ENCODE measurements around the gene TMEFF2. TPM values are rescaled to one million over a fixed set of nuclear protein-coding genes. Genes with fewer than 3 reads are reported as not detected.

The TMEFF2 gene
- total and polyA plus RNA-seq, 2 experiments from 2014 or later, result 0.13 TPM; not detected in 1

- no peak for DNase-seq
- Histone ChIP-seq H2AFZ (no peak overlapping the region), H3F3A (ENCODE audit: insufficient read depth) (no peaks in the 10 kb centered on the region), H3K4me3 (no peak overlapping the region), H3K4me2 (ENCODE audit: unreplicated experiment) (no peak overlapping the region), H3K9ac (no peak overlapping the region), H3K9me2 (ENCODE audit: insufficient read depth) (no peaks in the 10 kb centered on the region), H4K20me1 (ENCODE audit: insufficient read depth) (no peaks in the 10 kb centered on the region), H3K79me2 (ENCODE audit: insufficient read depth) (no peaks in the 10 kb centered on the region), H3K4me1 (ENCODE audit: insufficient read depth) (no peaks in the 10 kb centered on the region; the same call in 1 of the 2 replicates), H3K27me3 (replicated peaks; ENCODE audit: insufficient read depth) (no peaks in the 10 kb centered on the region), H3K27ac (no peak overlapping the region), H3K36me3 (ENCODE audit: low read depth) (no peaks in the 10 kb centered on the region), H3K9me3 (ENCODE audit: low read depth) (no peaks in the 10 kb centered on the region)
- TF ChIP-seq EZH2 (IDR thresholded peaks at IDR 0.05; ENCODE audit: insufficient read depth, poor library complexity, severe bottlenecking) (no peak), EZH2phosphoT487 (IDR thresholded peaks at IDR 0.05; ENCODE audit: insufficient read depth, low read depth) (no peak)
- WGBS, 2 experiments (ENCODE audit: low coverage in 1 of 2, low lambda C conversion rate in 2 of 2, missing lambda C conversion rate in 2 of 2), result 94 to 100% methylated on average over 1 of the region's 1 CpG
- in situ Hi-C loops (cut with MboI), result no loop called here
Measured at GRCh38 chr2:191961556-191961955, 233.2 kb downstream of the TMEFF2 start.

GRCh38 chr2:191959209-191959608 lies 235.5 kb downstream of the TMEFF2 start:
- H3K9me2 ChIP-seq (ENCODE audit: insufficient read depth), result no peaks in the 10 kb centered on the region
- H3K4me2 ChIP-seq (ENCODE audit: unreplicated experiment), result no peak overlapping the region
- H3K9ac ChIP-seq, result no peak overlapping the region
- H3K9me3 ChIP-seq (ENCODE audit: low read depth), result no peaks in the 10 kb centered on the region
- H2AFZ ChIP-seq, result no peak overlapping the region
- DNase-seq, result no peak
- H3K36me3 ChIP-seq (ENCODE audit: low read depth), result no peaks in the 10 kb centered on the region
- TF ChIP-seq EZH2 (IDR thresholded peaks at IDR 0.05; ENCODE audit: insufficient read depth, poor library complexity, severe bottlenecking) (no peak), EZH2phosphoT487 (IDR thresholded peaks at IDR 0.05; ENCODE audit: insufficient read depth, low read depth) (no peak)
- no peaks in the 10 kb centered on the region for H3F3A ChIP-seq (ENCODE audit: insufficient read depth)
- in situ Hi-C loops (cut with MboI), result no loop called here
- H3K79me2 ChIP-seq (ENCODE audit: insufficient read depth), result no peaks in the 10 kb centered on the region
- no peak overlapping the region for H3K4me3 ChIP-seq
- H4K20me1 ChIP-seq (ENCODE audit: insufficient read depth), result no peaks in the 10 kb centered on the region
- H3K4me1 ChIP-seq (ENCODE audit: insufficient read depth), result no peaks in the 10 kb centered on the region
- H3K27ac ChIP-seq, result no peak overlapping the region
- no peaks in the 10 kb centered on the region for H3K27me3 ChIP-seq (replicated peaks; ENCODE audit: insufficient read depth)

GRCh38 chr2:191957996-191958860 lies 236.5 kb downstream of the TMEFF2 start:
- no peaks in the 10 kb centered on the region for H3K4me1 ChIP-seq (ENCODE audit: insufficient read depth)
- no peak for DNase-seq
- H3K27ac ChIP-seq, result no peak overlapping the region
- no peaks in the 10 kb centered on the region for H3K27me3 ChIP-seq (replicated peaks; ENCODE audit: insufficient read depth)
- H3K36me3 ChIP-seq (ENCODE audit: low read depth), result no peaks in the 10 kb centered on the region
- H3K4me3 ChIP-seq, result no peak overlapping the region
- no peaks in the 10 kb centered on the region for H3K9me3 ChIP-seq (ENCODE audit: low read depth)
- 39% methylated on average over 7 of the region's 7 CpGs for WGBS, 2 experiments (ENCODE audit: low coverage in 1 of 2, low lambda C conversion rate in 2 of 2, missing lambda C conversion rate in 2 of 2)
- H3K4me2 ChIP-seq (ENCODE audit: unreplicated experiment), result no peak overlapping the region
- no peaks in the 10 kb centered on the region for H4K20me1 ChIP-seq (ENCODE audit: insufficient read depth)
- H3K9me2 ChIP-seq (ENCODE audit: insufficient read depth), result no peaks in the 10 kb centered on the region
- no peaks in the 10 kb centered on the region for H3F3A ChIP-seq (ENCODE audit: insufficient read depth)
- no peak overlapping the region for H2AFZ ChIP-seq
- H3K79me2 ChIP-seq (ENCODE audit: insufficient read depth), result no peaks in the 10 kb centered on the region
- no peak for TF ChIP-seq EZH2 (IDR thresholded peaks at IDR 0.05; ENCODE audit: insufficient read depth, poor library complexity, severe bottlenecking)
- TF ChIP-seq EZH2phosphoT487 (IDR thresholded peaks at IDR 0.05; ENCODE audit: insufficient read depth, low read depth), result no peak
- in situ Hi-C loops (cut with MboI), result no loop called here
- H3K9ac ChIP-seq, result no peak overlapping the region

GRCh38 chr2:191954451-191954850 lies 240.3 kb downstream of the TMEFF2 start:
- H3K4me1 ChIP-seq (ENCODE audit: insufficient read depth), result peaks cover 10% of the 10 kb centered on the region
- H3K27me3 ChIP-seq (replicated peaks; ENCODE audit: insufficient read depth), result no peaks in the 10 kb centered on the region
- H3F3A ChIP-seq (ENCODE audit: insufficient read depth), result no peaks in the 10 kb centered on the region
- WGBS, 2 experiments (ENCODE audit: low coverage in 1 of 2, low lambda C conversion rate in 2 of 2, missing lambda C conversion rate in 2 of 2), result 16 to 26% methylated on average over 2 of the region's 2 CpGs
- no peak overlapping the region for H3K27ac ChIP-seq
- no peak overlapping the region for H3K4me3 ChIP-seq
- no peaks in the 10 kb centered on the region for H4K20me1 ChIP-seq (ENCODE audit: insufficient read depth)
- no peak for TF ChIP-seq EZH2 (IDR thresholded peaks at IDR 0.05; ENCODE audit: insufficient read depth, poor library complexity, severe bottlenecking)
- no peak for TF ChIP-seq EZH2phosphoT487 (IDR thresholded peaks at IDR 0.05; ENCODE audit: insufficient read depth, low read depth)
- H3K9ac ChIP-seq, result no peak overlapping the region
- H3K79me2 ChIP-seq (ENCODE audit: insufficient read depth), result no peaks in the 10 kb centered on the region
- no peaks in the 10 kb centered on the region for H3K9me3 ChIP-seq (ENCODE audit: low read depth)
- peak; percentile 33 for DNase-seq
- H2AFZ ChIP-seq, result no peak overlapping the region
- H3K4me2 ChIP-seq (ENCODE audit: unreplicated experiment), result no peak overlapping the region
- H3K9me2 ChIP-seq (ENCODE audit: insufficient read depth), result no peaks in the 10 kb centered on the region
- no peaks in the 10 kb centered on the region for H3K36me3 ChIP-seq (ENCODE audit: low read depth)
- in situ Hi-C loops (cut with MboI), result no loop called here

Measured in GM23248 (cell line).